Measurements from ENCODE around the gene DCAF15.

DCAF15 gene

DNA sequence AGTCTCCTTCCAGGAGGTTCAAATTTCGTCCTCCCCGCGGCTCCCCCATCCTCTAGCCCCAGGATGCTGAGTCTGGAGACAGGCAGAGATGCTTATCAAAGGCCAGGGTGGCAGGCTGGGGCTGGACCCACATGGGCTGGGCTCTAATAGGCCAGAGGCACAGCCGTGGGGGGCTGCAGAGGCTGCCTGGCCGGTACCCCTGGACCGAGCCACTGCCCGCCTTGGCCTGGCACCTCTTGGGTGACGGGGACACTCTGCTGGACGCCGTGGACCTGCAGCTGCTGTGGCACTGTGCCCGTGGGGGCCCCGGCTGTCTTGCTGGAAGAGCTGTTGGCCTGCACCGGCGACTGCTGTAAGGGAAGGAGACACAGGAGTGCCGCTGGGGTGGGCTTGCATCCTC is 28.0 kb downstream of the DCAF15 start:
- in situ Hi-C loops (cut with MboI; ENCODE audit: low sequenced_read_pairs, unreplicated experiment), result no loop called here
- DNase-seq (ENCODE audit: low spot score), result no peak
- TF ChIP-seq, protein P1, sequence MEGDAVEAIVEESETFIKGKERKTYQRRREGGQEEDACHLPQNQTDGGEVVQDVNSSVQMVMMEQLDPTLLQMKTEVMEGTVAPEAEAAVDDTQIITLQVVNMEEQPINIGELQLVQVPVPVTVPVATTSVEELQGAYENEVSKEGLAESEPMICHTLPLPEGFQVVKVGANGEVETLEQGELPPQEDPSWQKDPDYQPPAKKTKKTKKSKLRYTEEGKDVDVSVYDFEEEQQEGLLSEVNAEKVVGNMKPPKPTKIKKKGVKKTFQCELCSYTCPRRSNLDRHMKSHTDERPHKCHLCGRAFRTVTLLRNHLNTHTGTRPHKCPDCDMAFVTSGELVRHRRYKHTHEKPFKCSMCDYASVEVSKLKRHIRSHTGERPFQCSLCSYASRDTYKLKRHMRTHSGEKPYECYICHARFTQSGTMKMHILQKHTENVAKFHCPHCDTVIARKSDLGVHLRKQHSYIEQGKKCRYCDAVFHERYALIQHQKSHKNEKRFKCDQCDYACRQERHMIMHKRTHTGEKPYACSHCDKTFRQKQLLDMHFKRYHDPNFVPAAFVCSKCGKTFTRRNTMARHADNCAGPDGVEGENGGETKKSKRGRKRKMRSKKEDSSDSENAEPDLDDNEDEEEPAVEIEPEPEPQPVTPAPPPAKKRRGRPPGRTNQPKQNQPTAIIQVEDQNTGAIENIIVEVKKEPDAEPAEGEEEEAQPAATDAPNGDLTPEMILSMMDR (IDR thresholded peaks at IDR 0.05; ENCODE audit: borderline replicate concordance, control extremely low read depth, extremely low read depth, insufficient read depth, missing control alignments), result no peak

DNA sequence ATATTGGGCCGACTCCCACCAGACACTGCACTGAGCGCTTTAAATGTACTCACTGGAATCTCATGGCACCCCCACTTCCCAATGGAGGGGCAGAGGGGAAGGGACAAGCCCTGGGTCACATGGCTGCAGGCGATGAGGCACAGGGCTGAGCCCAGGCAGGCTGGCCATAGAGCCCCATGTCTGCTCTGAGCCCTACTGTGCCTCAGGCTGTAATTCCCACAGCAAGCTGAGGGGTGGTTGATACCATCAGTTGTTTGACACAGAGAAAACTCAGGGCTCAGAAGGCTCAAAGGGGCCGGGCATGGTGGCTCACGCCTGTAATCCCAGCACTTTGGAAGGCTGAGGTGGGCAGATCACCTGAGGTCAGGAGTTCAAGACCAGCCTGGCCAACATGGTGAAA is 28.7 kb downstream of the DCAF15 start:
- in situ Hi-C loops (cut with MboI; ENCODE audit: low sequenced_read_pairs, unreplicated experiment), result no loop called here
- DNase-seq (ENCODE audit: low spot score), result no peak

DNA sequence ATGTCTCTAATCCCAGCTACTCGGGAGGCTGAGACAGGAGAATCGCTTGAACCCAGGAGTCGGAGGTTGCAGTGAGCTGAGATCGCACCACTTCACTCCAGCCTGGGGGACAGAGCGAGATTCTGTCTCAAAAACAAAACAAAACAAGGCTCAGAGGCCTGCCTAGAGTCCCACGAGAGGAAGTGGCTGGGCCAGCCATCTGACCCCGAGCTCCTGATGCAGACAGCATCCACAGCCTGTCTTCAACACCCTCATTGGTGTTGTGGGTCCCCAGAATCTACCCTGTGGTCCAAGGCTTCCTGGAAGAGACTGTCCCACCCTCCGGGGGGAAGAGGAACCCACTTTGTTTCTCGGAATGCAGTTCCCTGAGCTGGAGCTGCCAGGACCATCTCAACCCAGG is 29.2 kb downstream of the DCAF15 start:
- TF ChIP-seq, protein P1 (IDR thresholded peaks at IDR 0.05; ENCODE audit: borderline replicate concordance, control extremely low read depth, extremely low read depth, insufficient read depth, missing control alignments), result no peak
- DNase-seq (ENCODE audit: low spot score), result no peak
- in situ Hi-C loops (cut with MboI; ENCODE audit: low sequenced_read_pairs, unreplicated experiment), result no loop called here

More for the DNA sequence above, 28.7 kb downstream of the DCAF15 start:
- TF ChIP-seq, protein P1 (IDR thresholded peaks at IDR 0.05; ENCODE audit: borderline replicate concordance, control extremely low read depth, extremely low read depth, insufficient read depth, missing control alignments), result no peak

DNA sequence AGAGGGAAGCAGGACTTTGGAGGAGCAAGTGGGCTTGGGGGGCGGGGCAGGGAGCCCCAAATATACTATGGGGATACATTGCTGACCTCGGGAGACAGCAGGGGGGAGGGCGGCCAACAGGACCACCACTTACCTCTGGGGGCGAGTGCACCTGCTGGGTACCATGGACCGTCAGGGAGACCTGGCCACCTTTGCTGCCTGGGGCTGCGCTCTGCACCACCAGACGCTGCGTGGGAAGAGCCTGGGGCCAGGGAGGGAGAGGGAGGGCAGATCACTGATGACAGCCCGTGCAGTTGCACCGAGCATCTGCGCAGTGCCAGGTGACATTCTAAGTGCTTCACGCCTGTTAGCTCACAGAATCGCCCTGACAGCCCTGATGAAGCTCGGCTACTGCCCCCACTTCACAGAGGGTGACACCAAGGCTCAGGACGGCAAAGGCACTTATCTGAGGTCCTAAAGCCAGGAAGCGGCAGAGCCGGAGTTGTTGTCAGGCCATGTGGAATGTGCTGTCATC is 29.7 kb downstream of the DCAF15 start:
- in situ Hi-C loops (cut with MboI; ENCODE audit: low sequenced_read_pairs, unreplicated experiment), result no loop called here
- TF ChIP-seq, protein P1 (IDR thresholded peaks at IDR 0.05; ENCODE audit: borderline replicate concordance, control extremely low read depth, extremely low read depth, insufficient read depth, missing control alignments), result no peak
- DNase-seq (ENCODE audit: low spot score), result no peak

DNA sequence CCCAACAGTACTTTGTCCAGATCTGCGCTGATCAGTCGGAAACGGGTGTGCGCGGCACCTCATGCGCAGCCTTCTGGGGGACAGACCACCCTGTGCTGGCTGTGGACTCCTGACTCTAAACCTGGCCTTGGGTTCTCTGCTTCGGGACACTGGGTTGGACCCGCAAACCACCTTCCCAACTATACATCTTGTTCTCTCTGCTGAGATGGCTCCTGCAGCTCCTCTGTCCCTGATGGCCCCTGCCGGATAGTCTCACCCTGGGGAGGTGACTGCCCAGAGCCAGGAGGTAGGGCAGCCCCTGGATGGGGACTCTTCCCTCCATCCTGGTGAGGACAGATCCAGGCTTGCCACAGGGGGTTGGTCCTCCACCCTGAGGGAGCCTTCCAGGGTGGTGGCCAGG is 30.5 kb downstream of the DCAF15 start:
- TF ChIP-seq, protein P1 (IDR thresholded peaks at IDR 0.05; ENCODE audit: borderline replicate concordance, control extremely low read depth, extremely low read depth, insufficient read depth, missing control alignments), result no peak
- no peak for DNase-seq (ENCODE audit: low spot score)
- in situ Hi-C loops (cut with MboI; ENCODE audit: low sequenced_read_pairs, unreplicated experiment), result no loop called here

DNA sequence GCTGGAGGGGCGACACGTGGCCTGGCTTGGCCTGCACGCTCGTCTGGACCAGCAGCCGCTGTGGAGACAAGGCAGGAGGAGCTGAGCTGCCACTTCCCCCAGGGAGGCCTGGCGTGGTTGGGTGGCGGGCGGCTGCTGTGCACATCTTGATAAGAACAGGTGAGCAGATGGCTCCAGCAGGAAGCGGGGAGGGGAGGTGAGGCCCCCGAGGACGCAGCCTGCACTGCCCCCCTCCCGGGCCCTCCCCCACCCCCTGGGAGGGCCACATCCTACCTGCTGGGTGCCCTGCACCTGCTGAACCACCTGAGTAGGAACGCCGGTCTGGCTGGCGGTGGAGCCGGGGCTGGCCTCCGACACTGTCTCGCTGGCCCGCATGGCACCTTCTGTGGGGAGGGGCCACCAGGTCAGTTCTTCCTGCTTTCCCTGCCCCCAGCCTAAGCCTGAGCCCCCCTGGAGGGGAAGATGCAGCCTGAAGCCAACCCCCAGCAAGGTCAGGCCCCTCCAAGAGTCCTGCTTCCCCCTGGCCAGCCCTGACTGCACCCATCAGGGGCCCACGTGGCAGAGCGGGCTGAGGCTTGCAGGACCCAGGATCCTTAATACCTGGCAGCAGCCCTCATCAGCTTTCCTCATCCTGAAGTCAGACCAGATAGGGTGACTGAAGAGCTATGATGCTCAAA is 31.0 kb downstream of the DCAF15 start:
- DNase-seq (ENCODE audit: low spot score), result no peak
- in situ Hi-C loops (cut with MboI; ENCODE audit: low sequenced_read_pairs, unreplicated experiment), result no loop called here
- TF ChIP-seq, protein P1 (IDR thresholded peaks at IDR 0.05; ENCODE audit: borderline replicate concordance, control extremely low read depth, extremely low read depth, insufficient read depth, missing control alignments), result no peak
